Measurements from ENCODE around the gene HTR4. TPM values are rescaled to one million over a fixed set of nuclear protein-coding genes. Genes with fewer than 3 reads are reported as not detected.

Gene HTR4
- total and polyA plus RNA-seq, 2 of the 4 experiments (the other 2 are of a cell fraction), result not detected

GRCh38 chr5:148511810-148512347, 142.4 kb downstream of the HTR4 start:
- Histone ChIP-seq H3K9me3 (ENCODE audit: control insufficient read depth, insufficient read depth, low read length) (no peaks in the 10 kb centered on the region), H2BK20ac (ENCODE audit: low read depth, low read length) (no peak overlapping the region), H4K91ac (ENCODE audit: insufficient read depth, low read depth, low read length) (no peak overlapping the region), H2AK9ac (replicated peaks; ENCODE audit: low read depth, low read length, poor library complexity) (no peak overlapping the region), H3K4me3 (ENCODE audit: insufficient read depth, low read depth, low read length) (no peak overlapping the region), H3K4me1 (ENCODE audit: control insufficient read depth, insufficient read depth, low read length) (no peaks in the 10 kb centered on the region), H3K56ac (ENCODE audit: extremely low read depth, insufficient read depth, low read length) (no peak overlapping the region), H3K18ac (ENCODE audit: low read depth, low read length) (no peak overlapping the region), H2BK120ac (ENCODE audit: low read depth, low read length) (no peak overlapping the region), H3K79me1 (ENCODE audit: low read depth in 1 of 2, low read length in 2 of 2) (no peaks in the 10 kb centered on the region), H2BK15ac (ENCODE audit: low read depth, low read length) (no peak overlapping the region), H3K9ac (ENCODE audit: low read depth, low read length) (no peak overlapping the region), H2AK5ac (ENCODE audit: low read depth, low read length) (no peak overlapping the region), H3K27ac (ENCODE audit: insufficient read depth, low read length) (no peak overlapping the region), H3K9me1 (ENCODE audit: insufficient read depth, low read length) (no peaks in the 10 kb centered on the region), H2AFZ (replicated peaks; ENCODE audit: low read length, poor library complexity) (no peak overlapping the region), H3K14ac (replicated peaks; ENCODE audit: low read depth, low read length) (no peak overlapping the region), H3K36me3 (ENCODE audit: control insufficient read depth, insufficient read depth, low read length) (no peaks in the 10 kb centered on the region), H3K4me2 (ENCODE audit: low read depth, low read length) (no peak overlapping the region), H4K8ac (ENCODE audit: low read depth in 2 of 2, low read length in 2 of 2) (no peak overlapping the region), H3K23ac (ENCODE audit: low read depth, low read length) (no peak overlapping the region), H3K27me3 (ENCODE audit: control insufficient read depth, insufficient read depth, low read length) (no peaks in the 10 kb centered on the region), H2BK5ac (ENCODE audit: low read depth, low read length, poor library complexity, severe bottlenecking) (no peak overlapping the region), H4K20me1 (ENCODE audit: insufficient read depth, low read length) (no peaks in the 10 kb centered on the region), H3K4ac (ENCODE audit: low read depth, low read length) (no peak overlapping the region), H4K5ac (ENCODE audit: low read depth, low read length) (no peak overlapping the region)
- no CpG with 5 or more reads among the region's 1 CpG for WGBS, 2 experiments (ENCODE audit: extremely low coverage in 2 of 2, insufficient read length in 1 of 2)
- TF ChIP-seq MAZ (IDR thresholded peaks at IDR 0.05; ENCODE audit: borderline replicate concordance, low read depth, low read length), result no peak
- no peak for TF ChIP-seq RFX5 (IDR thresholded peaks at IDR 0.05; ENCODE audit: low read depth, low read length)
- TF ChIP-seq MXI1 (IDR thresholded peaks at IDR 0.05; ENCODE audit: borderline replicate concordance, low read depth, low read length), result no peak
- no peak for TF ChIP-seq POLR2A (IDR thresholded peaks at IDR 0.05; ENCODE audit: low read depth, low read length)
- no peak for TF ChIP-seq SMC3 (IDR thresholded peaks at IDR 0.05; ENCODE audit: low read depth, low read length)
- TF ChIP-seq BHLHE40 (IDR thresholded peaks at IDR 0.05; ENCODE audit: low read depth, low read length), result no peak
- no peak for TF ChIP-seq RAD21 (IDR thresholded peaks at IDR 0.05; ENCODE audit: low read length)
- TF ChIP-seq FOS (IDR thresholded peaks at IDR 0.05; ENCODE audit: low read depth, low read length), result no peak
- TF ChIP-seq RCOR1 (IDR thresholded peaks at IDR 0.05; ENCODE audit: insufficient replicate concordance, low read length), result no peak
- dilution Hi-C loops (cut with HindIII; ENCODE audit: low sequenced_read_pairs, unreplicated experiment) (no loop called here), intact Hi-C loops (cut with micrococcal nuclease) (no loop called here), in situ Hi-C loops (cut with MboI; ENCODE audit: low sequenced_read_pairs) (no loop called here)
- DNase-seq (no peak), ATAC-seq (ENCODE audit: low read depth) (no peak)
- CTCF ChIA-PET, result no interaction called here
- POLR2A ChIA-PET (ENCODE audit: unreplicated experiment), result no interaction called here
- BruUV-seq (replicated peaks), result no TSS peak

All from IMR-90 (cell line).